Breast epithelium (tissue), 4 donors: ENCODE measurements around the gene BRSK1. TPM values are rescaled to one million over a fixed set of nuclear protein-coding genes. Genes with fewer than 3 reads are reported as not detected.

ENCODE experiments used
- DNase-seq, 2 donors: peaks; one replicate each; pipeline ENCODE4 v3.0.0-alpha.2; 2019; ENCODE audit warnings: low spot score in 2 of 2
- H3K27ac ChIP-seq, 2 donors: fragments of 200-600 bp; sonication (generic) in 1 of 2; one replicate each; pipeline ENCODE4 v1.5.1; 2016 to 2019; ENCODE audit warnings: mild to moderate bottlenecking in 1 of 2
- H3K27me3 ChIP-seq, 2 donors: fragments of 200-600 bp; sonication (generic) in 1 of 2; one replicate each; pipeline versions ENCODE4 v1.5.1 to v1.6.0; 2017 to 2019; ENCODE audit warnings: control low read depth in 1 of 2, mild to moderate bottlenecking in 1 of 2
- H3K36me3 ChIP-seq: fragments of 200-600 bp; one replicate; pipeline ENCODE4 v1.5.1; 2019
- H3K4me1 ChIP-seq, 2 donors: fragments of 200-600 bp; sonication (generic); one replicate each; pipeline ENCODE4 v1.5.1; 2016 to 2019; ENCODE audit warnings: control low read depth in 1 of 2
- H3K4me3 ChIP-seq, 3 donors: fragments of 200-600 bp; sonication (generic); 1 replicate in 2 of 3; 2 replicates in 1 of 3; pipeline ENCODE4 v1.5.1; 2016 to 2019; ENCODE audit warnings: mild to moderate bottlenecking in 3 of 3, moderate library complexity in 2 of 3
- H3K9me3 ChIP-seq, 2 donors: fragments of 200-600 bp; sonication (generic) in 1 of 2; one replicate each; pipeline ENCODE4 v1.5.1; 2016 to 2019; ENCODE audit warnings: control low read depth in 1 of 2
- POLR2A ChIP-seq: fragments of 450-650 bp; IDR thresholded peaks from one replicate; pipeline ENCODE4 v1.6.1; 2016; ENCODE audit warnings: antibody characterized with exemption, mild to moderate bottlenecking, moderate library complexity
- POLR2AphosphoS5 ChIP-seq, 3 donors: sonication (generic); formaldehyde crosslinking; IDR thresholded peaks; one replicate each; pipeline ENCODE4 v1.6.1; 2017; ENCODE audit warnings: antibody characterized with exemption in 3 of 3
- intact Hi-C: fragments of 100-400 bp; cut with DNase I; formaldehyde crosslinking; loops from one replicate; pipeline ENCODE4 v1.15.1; 2023; ENCODE audit warnings: low total_unique reads
- total RNA-seq, 3 donors: library from RNA; depleted of rRNA; stranded (reverse); fragments of >200 nt; gene quantifications; one replicate each; pipeline ENCODE4 v1.1.0, GENCODE V29; 2016
- TF ChIP-seq, protein P1 (sequence below), 3 donors: fragments of 450-650 bp; IDR thresholded peaks; one replicate each; pipeline ENCODE4 v1.5.1; 2016 to 2017; ENCODE audit warnings: antibody characterized with exemption in 3 of 3, mild to moderate bottlenecking in 3 of 3, moderate library complexity in 3 of 3

The BRSK1 gene
- total RNA-seq, 3 donors from 2014 or later: 2.5 to 4.6 TPM; not detected in 1

DNA sequence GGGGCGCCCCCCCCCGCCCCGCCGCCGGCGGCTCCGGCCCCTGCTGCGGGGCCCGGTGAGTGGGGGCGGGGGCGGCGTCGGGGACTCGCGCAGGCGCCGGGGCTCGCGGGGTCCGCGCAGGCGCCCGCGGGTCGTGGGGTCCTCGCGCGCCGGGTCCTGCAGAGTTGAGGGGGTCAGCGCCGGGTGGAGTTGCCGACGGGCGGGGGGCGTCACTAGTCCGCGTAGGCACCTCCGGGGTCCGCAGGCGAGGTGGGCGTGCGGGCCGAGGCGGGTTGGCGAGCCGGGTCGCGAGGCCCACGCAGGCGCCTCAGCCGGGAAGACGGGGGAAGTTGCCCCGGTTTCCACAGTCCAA, 25.3 kb upstream of the BRSK1 start:
- peaks cover 6 to 9% of the 10 kb centered on the region in 2 donors for H3K4me1 ChIP-seq
- H3K27ac ChIP-seq: peak overlapping the region; percentile 83 to 93
- intact Hi-C loops: no loop called here
- H3K27me3 ChIP-seq: no peaks in the 10 kb centered on the region
- H3K9me3 ChIP-seq: no peaks in the 10 kb centered on the region
- DNase-seq: peak in 1 of 2 donors; percentile 30
- peak overlapping the region; percentile 87 to 93 (median 91) for H3K4me3 ChIP-seq
- H3K36me3 ChIP-seq: no peaks in the 10 kb centered on the region
- TF ChIP-seq POLR2A (no peak), POLR2AphosphoS5 (IDR thresholded peaks at IDR 0.05) (no peak)
- TF ChIP-seq, protein P1, sequence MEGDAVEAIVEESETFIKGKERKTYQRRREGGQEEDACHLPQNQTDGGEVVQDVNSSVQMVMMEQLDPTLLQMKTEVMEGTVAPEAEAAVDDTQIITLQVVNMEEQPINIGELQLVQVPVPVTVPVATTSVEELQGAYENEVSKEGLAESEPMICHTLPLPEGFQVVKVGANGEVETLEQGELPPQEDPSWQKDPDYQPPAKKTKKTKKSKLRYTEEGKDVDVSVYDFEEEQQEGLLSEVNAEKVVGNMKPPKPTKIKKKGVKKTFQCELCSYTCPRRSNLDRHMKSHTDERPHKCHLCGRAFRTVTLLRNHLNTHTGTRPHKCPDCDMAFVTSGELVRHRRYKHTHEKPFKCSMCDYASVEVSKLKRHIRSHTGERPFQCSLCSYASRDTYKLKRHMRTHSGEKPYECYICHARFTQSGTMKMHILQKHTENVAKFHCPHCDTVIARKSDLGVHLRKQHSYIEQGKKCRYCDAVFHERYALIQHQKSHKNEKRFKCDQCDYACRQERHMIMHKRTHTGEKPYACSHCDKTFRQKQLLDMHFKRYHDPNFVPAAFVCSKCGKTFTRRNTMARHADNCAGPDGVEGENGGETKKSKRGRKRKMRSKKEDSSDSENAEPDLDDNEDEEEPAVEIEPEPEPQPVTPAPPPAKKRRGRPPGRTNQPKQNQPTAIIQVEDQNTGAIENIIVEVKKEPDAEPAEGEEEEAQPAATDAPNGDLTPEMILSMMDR (IDR thresholded peaks at IDR 0.05): no peak

DNA sequence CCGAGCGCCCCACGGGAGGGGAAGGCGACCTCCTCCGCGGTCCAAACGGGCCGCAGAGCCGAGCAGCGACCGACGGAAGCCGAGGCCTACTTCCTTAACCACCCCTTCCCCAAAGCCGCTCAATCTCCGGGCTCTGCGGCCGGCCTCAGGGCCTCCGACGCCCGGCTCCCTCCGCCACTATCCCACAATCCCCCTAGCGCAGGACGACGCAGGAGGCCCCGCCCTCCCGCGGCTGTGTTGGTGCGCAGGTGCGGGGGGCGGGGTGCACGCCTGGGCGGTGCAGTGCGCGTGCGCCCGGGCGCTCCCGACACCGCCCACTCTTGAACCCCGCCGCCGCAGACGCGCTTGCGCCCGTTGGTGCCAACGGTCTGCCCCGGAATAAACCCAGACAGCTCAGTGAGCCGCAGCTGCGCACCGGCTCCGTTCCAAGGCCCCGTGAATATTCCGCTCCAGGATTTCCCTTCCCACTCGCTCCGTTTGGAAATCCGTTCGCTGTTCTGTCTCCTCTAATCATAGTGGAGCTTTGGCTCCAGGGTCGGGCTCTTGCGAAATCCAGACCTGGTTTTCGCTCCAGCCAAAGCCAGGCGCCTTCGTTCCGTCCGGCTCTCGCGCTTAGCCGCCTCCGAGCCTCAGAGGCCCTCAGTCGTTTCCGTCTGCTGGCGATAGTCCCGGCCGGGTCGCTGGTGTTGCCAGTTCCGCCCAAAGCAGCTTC, 24.8 kb upstream of the BRSK1 start, which contains the start of gene PPP6R1:
TSS of gene PPP6R1 (minus strand) at position 190 of the 712 bp plus-strand sequence. CDS start 11,914 bp downstream, outside the sequence.
- no peaks in the 10 kb centered on the region for H3K36me3 ChIP-seq
- peak within 1 kb of the TSS; percentile 83 to 93 for H3K27ac ChIP-seq
- DNase-seq: peak; percentile 96 to 98
- H3K4me3 ChIP-seq: peak within 1 kb of the TSS; percentile 87 to 93 (median 91)
- peaks cover 6 to 9% of the 10 kb centered on the region in 2 donors for H3K4me1 ChIP-seq
- H3K9me3 ChIP-seq: no peaks in the 10 kb centered on the region
- intact Hi-C loops: no loop called here
- TF ChIP-seq POLR2AphosphoS5 (IDR thresholded peaks at IDR 0.05) (peak; percentile 78 to 88 (median 83)), POLR2A (peak; percentile 24)
- TF ChIP-seq, protein P1 (IDR thresholded peaks at IDR 0.05): peak in 1 of 3 donors; percentile 12
- no peaks in the 10 kb centered on the region for H3K27me3 ChIP-seq

DNA sequence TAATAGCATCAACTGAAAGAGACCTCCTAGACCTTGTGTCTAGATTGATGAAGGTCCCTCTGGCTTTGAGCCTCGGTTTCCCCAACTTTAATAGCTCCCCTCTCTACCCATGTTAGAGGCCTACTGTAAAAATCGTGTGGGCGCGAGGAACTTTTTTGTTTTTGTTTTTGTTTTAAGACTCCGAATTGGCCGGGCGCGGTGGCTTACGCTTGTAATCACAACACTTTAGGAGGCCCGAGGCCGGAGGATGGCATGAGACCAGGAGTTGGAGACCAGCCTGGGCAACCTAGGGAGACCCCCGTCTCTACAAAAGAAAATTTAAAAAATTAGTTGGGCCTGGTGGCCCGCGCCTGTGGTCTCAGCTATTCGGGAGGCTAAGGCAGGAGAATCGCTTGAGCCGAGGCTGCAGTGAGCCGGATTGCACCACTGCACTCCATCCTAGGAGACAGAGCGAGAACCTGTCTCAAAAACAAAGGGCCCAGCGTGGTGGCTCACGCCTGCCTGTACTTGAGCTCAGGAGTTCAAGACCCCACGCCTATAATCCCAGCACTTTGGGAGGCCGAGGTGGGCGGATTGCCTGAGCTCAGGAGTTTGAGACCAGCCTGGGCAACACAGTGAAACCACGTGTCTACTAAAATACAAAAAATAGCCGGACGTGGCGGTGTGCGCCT, 24.1 kb upstream of the BRSK1 start:
- H3K27ac ChIP-seq: peak overlapping the region; percentile 83 to 93
- intact Hi-C loops: no loop called here
- H3K4me3 ChIP-seq: peak overlapping the region; percentile 87 to 93 (median 91)
- DNase-seq: no peak
- H3K36me3 ChIP-seq: no peaks in the 10 kb centered on the region
- peaks cover 6 to 9% of the 10 kb centered on the region in 2 donors for H3K4me1 ChIP-seq
- no peaks in the 10 kb centered on the region for H3K9me3 ChIP-seq
- H3K27me3 ChIP-seq: no peaks in the 10 kb centered on the region
- TF ChIP-seq POLR2AphosphoS5 (IDR thresholded peaks at IDR 0.05) (peak in 1 of 3 donors; percentile 11), POLR2A (peak; percentile 40)
- TF ChIP-seq, protein P1 (IDR thresholded peaks at IDR 0.05): no peak

DNA sequence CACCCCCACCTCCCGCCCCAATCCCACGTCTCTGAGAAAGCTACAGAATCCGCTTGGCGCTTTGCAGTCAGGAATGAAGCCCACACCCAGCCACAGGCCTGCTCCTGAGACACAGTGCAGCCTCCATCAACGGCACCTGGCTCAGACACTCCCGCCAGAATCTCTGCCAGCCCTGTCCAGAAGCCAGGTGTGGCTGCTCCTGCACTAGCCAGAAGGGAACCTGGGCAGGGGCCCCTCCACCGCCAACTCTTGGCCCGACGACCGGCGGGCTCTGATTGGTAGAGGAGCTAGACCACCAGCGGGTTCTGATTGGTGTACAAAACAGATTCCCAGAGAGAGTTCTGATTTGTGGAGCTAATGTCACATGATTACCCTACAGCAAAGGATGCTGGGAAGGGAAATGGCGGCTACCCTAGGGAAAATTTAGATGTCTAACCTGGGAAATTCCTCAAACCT, 22.1 kb upstream of the BRSK1 start:
- intact Hi-C loops: no loop called here
- no peak for DNase-seq
- Histone ChIP-seq H3K4me3 (no peak overlapping the region), H3K4me1 (peaks cover 0 to 6% of the 10 kb centered on the region in 2 donors), H3K27ac (no peak overlapping the region), H3K36me3 (no peaks in the 10 kb centered on the region), H3K9me3 (no peaks in the 10 kb centered on the region), H3K27me3 (no peaks in the 10 kb centered on the region)
- TF ChIP-seq, protein P1 (IDR thresholded peaks at IDR 0.05): no peak
- no peak for TF ChIP-seq POLR2AphosphoS5 (IDR thresholded peaks at IDR 0.05)
- no peak for TF ChIP-seq POLR2A

DNA sequence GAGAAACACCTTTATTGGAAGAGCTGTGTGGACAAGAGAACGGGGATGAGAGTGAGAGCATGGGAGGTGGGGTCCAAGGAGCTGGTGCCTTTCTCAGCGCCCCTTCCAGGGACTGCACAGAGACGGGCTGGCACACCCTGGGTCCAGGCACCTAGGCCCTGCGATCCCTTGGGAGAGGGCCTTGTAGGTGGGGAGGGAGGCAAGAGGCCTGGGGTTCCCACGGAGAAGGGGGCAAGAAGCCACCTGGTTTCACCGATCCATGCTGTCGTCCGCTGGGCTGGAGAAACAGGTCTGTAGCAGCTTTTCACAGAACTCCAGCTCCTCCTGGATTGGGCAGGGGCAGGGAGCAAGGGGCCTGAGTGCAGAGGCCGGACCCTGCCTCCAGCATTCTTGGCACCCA, 21.4 kb upstream of the BRSK1 start:
- Histone ChIP-seq H3K36me3 (no peaks in the 10 kb centered on the region), H3K27ac (no peak overlapping the region), H3K4me3 (no peak overlapping the region), H3K9me3 (no peaks in the 10 kb centered on the region), H3K4me1 (peaks cover 0 to 6% of the 10 kb centered on the region in 2 donors), H3K27me3 (no peaks in the 10 kb centered on the region)
- intact Hi-C loops: no loop called here
- no peak for DNase-seq
- no peak for TF ChIP-seq POLR2A
- TF ChIP-seq, protein P1 (IDR thresholded peaks at IDR 0.05): no peak
- no peak for TF ChIP-seq POLR2AphosphoS5 (IDR thresholded peaks at IDR 0.05)
